HFFc6 (cell line): ENCODE results near the gene RIT2. TPM values are rescaled to one million over a fixed set of nuclear protein-coding genes. Genes with fewer than 3 reads are reported as not detected.

Source experiments
- DNase-seq: peaks from one replicate; pipeline ENCODE4 v3.0.0-alpha.2; 2018
- H3K27ac Mint-ChIP-seq: 2 replicates; pipeline ENCODE4 v1.8.0; 2020; ENCODE audit warnings: mild to moderate bottlenecking, mixed read lengths
- H3K27me3 Mint-ChIP-seq: 2 replicates; pipeline ENCODE4 v1.8.0; 2021; ENCODE audit warnings: mild to moderate bottlenecking, moderate library complexity, mixed read lengths; ENCODE audit not compliant: insufficient read depth
- H3K36me3 Mint-ChIP-seq: 2 replicates; pipeline ENCODE4 v1.8.0; 2021; ENCODE audit warnings: low read depth, mixed read lengths
- H3K4me1 Mint-ChIP-seq: 2 replicates; pipeline ENCODE4 v1.8.0; 2020; ENCODE audit warnings: low read depth, mixed read lengths
- H3K4me3 Mint-ChIP-seq: 2 replicates; pipeline ENCODE4 v1.8.0; 2020; ENCODE audit warnings: mild to moderate bottlenecking, moderate library complexity, mixed read lengths
- H3K9me3 Mint-ChIP-seq: 2 replicates; pipeline ENCODE4 v1.8.0; 2020; ENCODE audit warnings: mild to moderate bottlenecking, mixed read lengths
- CTCF ChIP-seq: fragments of 200-600 bp; sonication (generic); IDR thresholded peaks from 2 replicates; pipeline ENCODE4 v1.5.0; 2021; ENCODE audit warnings: antibody characterized with exemption, mild to moderate bottlenecking
- total RNA-seq, 6 experiments: library from RNA; stranded (reverse); fragmentation: NEBNext Ultra II Directional; extraction: Animal tissue kit (Norgen Biotek cat#: 25700); gene quantifications; 2 replicates in 1 of 6; 3 replicates in 5 of 6; pipeline ENCODE4 v1.2.3, GENCODE V29; 2021

Gene RIT2
- total RNA-seq, 6 experiments from 2014 or later, result not detected

- no peak for TF ChIP-seq CTCF
- H3K36me3 Mint-ChIP-seq, result no peaks in the 10 kb centered on the region; the same call in 1 of the 2 replicates
- peaks cover 1% of the 10 kb centered on the region; the same call in 1 of the 2 replicates for H3K27me3 Mint-ChIP-seq
- H3K27ac Mint-ChIP-seq, result no peak overlapping the region
- H3K4me1 Mint-ChIP-seq, result no peaks in the 10 kb centered on the region
- no peak overlapping the region for H3K4me3 Mint-ChIP-seq
- H3K9me3 Mint-ChIP-seq, result peaks cover 56% of the 10 kb centered on the region
- no peak for DNase-seq
Observed at GRCh38 chr18:43077510-43078308, 37.8 kb downstream of the RIT2 start.

- no peaks in the 10 kb centered on the region for H3K4me1 Mint-ChIP-seq
- H3K9me3 Mint-ChIP-seq, result peaks cover 41% of the 10 kb centered on the region
- no peak overlapping the region for H3K4me3 Mint-ChIP-seq
- H3K27ac Mint-ChIP-seq, result no peak overlapping the region
- no peak for DNase-seq
- no peaks in the 10 kb centered on the region; the same call in 1 of the 2 replicates for H3K36me3 Mint-ChIP-seq
- TF ChIP-seq CTCF, result no peak
- H3K27me3 Mint-ChIP-seq, result no peaks in the 10 kb centered on the region
Observed at GRCh38 chr18:43073771-43074170, 41.7 kb downstream of the RIT2 start.

GRCh38 chr18:43068781-43069180 lies 46.7 kb downstream of the RIT2 start:
- Mint-ChIP-seq H3K4me1 (no peaks in the 10 kb centered on the region), H3K36me3 (no peaks in the 10 kb centered on the region)

GRCh38 chr18:43067570-43067969 lies 47.9 kb downstream of the RIT2 start:
- H3K36me3 Mint-ChIP-seq, result no peaks in the 10 kb centered on the region
- no peak overlapping the region for H3K27ac Mint-ChIP-seq
- TF ChIP-seq CTCF, result no peak
- no peak for DNase-seq
- peaks cover 30% of the 10 kb centered on the region for H3K9me3 Mint-ChIP-seq
- no peak overlapping the region for H3K4me3 Mint-ChIP-seq
- no peaks in the 10 kb centered on the region for H3K27me3 Mint-ChIP-seq
- H3K4me1 Mint-ChIP-seq, result no peaks in the 10 kb centered on the region

More at GRCh38 chr18:43068781-43069180, 46.7 kb downstream of the RIT2 start:
- no peak overlapping the region for H3K4me3 Mint-ChIP-seq
- TF ChIP-seq CTCF, result no peak
- no peak overlapping the region for H3K27ac Mint-ChIP-seq
- H3K9me3 Mint-ChIP-seq, result peaks cover 42% of the 10 kb centered on the region
- no peaks in the 10 kb centered on the region for H3K27me3 Mint-ChIP-seq
- DNase-seq, result no peak

GRCh38 chr18:43061816-43062215 lies 53.7 kb downstream of the RIT2 start:
- Mint-ChIP-seq H3K36me3 (no peaks in the 10 kb centered on the region), H3K4me3 (no peak overlapping the region), H3K27ac (no peak overlapping the region), H3K27me3 (no peaks in the 10 kb centered on the region), H3K9me3 (peaks cover 45% of the 10 kb centered on the region), H3K4me1 (no peaks in the 10 kb centered on the region)
- no peak for TF ChIP-seq CTCF
- no peak for DNase-seq
